GM20431 (cell line): Measurements from ENCODE around the gene MBD2.

Experiments used
- in situ Hi-C: fragments of 300-500 bp; cut with MseI, MboI; formaldehyde crosslinking; loops from one replicate; pipeline ENCODE4 v1.15.0; 2020; ENCODE audit warnings: low sequenced_read_pairs; ENCODE audit not compliant: unreplicated experiment

The MBD2 gene

DNA sequence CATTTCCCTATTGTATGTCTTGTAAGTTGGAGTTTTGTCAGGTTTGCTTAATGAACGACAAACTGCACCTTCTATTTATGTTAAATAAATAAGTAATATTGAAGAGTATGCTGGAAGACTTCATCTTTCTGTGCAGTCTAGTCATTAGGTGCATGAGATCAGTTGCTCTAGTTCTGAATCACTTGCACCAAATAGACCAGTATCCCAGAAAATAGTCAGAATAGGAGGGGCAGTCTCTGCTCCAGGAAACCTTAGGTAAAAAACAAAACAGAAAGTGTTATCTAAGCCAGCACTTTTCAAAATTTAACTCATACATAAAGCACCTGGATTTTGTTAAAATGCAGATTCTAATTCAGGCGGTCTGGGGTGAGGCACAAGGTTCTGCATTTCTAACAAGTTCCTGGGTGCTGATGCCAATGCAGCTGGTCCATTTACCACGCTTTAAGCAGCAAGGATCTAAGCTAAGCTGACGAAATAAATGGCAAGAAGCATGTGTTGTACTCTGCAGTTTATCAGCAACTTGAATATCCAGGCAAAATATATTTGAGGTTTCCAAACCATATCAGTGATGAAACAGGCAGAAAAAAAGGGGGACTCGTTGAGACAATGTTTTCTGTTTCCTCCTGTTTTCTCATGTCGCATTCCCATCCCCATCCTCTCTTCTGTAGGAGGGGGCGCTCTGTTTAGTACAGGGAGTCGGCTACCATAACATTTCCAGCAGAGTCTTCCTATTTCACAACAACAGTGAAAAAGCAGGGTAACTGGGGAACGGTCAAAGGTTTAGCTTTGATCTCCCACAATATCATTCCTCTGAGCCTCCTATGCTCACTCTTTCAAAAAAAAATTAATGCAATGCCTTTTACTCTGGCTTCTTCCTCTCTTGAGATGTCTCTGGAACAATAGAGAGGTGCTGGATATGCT lies 106.4 kb downstream of the MBD2 start:
- in situ Hi-C loops, result loop anchor here (10.0 to 25.0 kb wide), 3 partner anchors 106 to 556 kb away; no protein-coding TSS in a partner anchor

- in situ Hi-C loops, result loop anchor here (10.0 to 25.0 kb wide), 3 partner anchors 104 to 554 kb away; no protein-coding TSS in a partner anchor
These were observed 107.8 kb downstream of the MBD2 start for GRCh38 chr18:54116541-54117257.

- in situ Hi-C loops, result loop anchor here (10.0 to 25.0 kb wide), 3 partner anchors 100 to 550 kb away; no protein-coding TSS in a partner anchor
These were observed 112.1 kb downstream of the MBD2 start for GRCh38 chr18:54112356-54112755.

DNA sequence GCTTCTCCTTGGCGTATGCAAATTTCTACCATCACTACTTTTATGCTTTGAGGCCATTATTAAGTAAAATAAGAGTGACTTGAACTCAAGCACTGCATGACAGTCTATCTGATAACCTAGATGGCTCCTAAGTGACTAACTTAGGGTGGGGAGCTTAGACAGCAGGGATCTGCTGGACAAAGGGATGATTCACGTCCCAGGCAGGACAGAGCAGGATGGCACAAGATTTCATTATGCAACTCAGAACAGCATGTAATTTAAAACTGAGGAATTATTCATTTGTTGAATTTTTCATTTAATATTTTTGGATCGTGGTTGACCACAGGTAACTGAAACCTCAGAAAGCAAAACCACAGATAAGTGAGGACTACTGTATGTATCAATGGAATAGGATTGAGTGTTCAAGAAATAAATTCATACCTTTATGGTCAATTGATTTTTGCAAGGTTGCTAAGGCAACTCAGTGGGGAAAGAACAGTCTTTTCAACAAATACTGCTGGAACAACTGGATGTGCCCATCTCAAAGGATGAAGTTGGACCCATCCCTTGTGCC lies 115.3 kb downstream of the MBD2 start:
- in situ Hi-C loops, result loop anchor here (25.0 kb wide), 2 partner anchors 97 to 547 kb away; no protein-coding TSS in a partner anchor

DNA sequence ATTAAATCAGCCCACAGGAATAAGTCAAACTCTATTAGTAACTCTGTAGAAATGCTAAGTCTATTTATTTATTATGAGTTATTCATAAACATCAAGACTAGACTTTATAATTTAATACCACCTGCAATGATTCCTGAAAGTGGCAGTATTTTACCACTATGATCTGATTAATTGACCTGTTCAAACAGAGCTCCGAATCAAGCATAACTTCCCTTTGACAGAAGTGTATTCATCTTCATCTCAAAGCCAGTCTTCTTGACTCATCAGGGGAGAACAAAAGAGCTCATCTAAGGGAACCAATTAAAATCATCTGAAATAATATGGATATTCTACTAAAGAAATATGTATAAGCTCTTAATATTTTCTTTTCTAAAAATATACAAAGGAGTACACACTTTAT lies 122.3 kb downstream of the MBD2 start:
- in situ Hi-C loops, result loop anchor here (25.0 kb wide), 2 partner anchors 90 to 540 kb away; no protein-coding TSS in a partner anchor
